ENCODE data around the gene THUMPD3.

The THUMPD3 gene

DNA sequence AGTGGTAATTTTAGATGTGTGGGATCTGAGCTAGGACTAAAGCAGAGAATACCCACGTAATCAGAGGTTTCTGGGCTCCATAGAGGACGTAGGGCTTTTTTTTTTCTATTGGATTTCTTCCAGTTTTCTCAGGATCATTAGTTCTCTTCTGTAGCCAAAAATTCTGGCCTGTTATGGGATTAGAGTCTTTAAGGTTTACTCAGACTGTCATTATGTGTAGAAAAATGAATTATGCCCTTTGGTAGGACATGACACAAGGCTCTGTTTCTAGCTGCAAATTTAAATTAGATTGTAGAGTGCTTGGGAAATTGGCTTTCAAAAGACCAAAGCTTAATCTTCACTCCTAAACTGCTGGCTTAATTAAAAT, 36.5 kb downstream of the THUMPD3 start:
- Histone ChIP-seq H3K36me3 (peaks cover 0 to 2% (median 0%) of the 10 kb centered on the region in 3 donors), H3K27ac (peak overlapping the region; percentile 99 to 100), H3K9me3 (no peaks in the 10 kb centered on the region), H3K4me3 (peak overlapping the region; percentile 95 to 97), H3K4me1 (peaks cover 0 to 70% (median 60%) of the 10 kb centered on the region in 4 donors), H3K27me3 (no peaks in the 10 kb centered on the region)
- intact Hi-C loops (cut with DNase I; ENCODE audit: low total_unique reads): no loop called here
- TF ChIP-seq CTCF (IDR thresholded peaks at IDR 0.05): no peak
- DNase-seq: no peak

- Histone ChIP-seq H3K27me3 (no peaks in the 10 kb centered on the region), H3K9me3 (no peaks in the 10 kb centered on the region), H3K36me3 (no peaks in the 10 kb centered on the region), H3K4me3 (peak overlapping the region; percentile 95 to 97), H3K4me1 (peaks cover 0 to 70% (median 60%) of the 10 kb centered on the region in 4 donors), H3K27ac (peak overlapping the region; percentile 99 to 100)
- intact Hi-C loops (cut with DNase I; ENCODE audit: low total_unique reads): no loop called here
- DNase-seq: peak; percentile 82 to 91
- TF ChIP-seq CTCF (IDR thresholded peaks at IDR 0.05): no peak
These were observed 36.9 kb downstream of the THUMPD3 start for GRCh38 chr3:9399746-9400145.

GRCh38 chr3:9400616-9401015, 37.8 kb downstream of the THUMPD3 start:
- H3K4me3 ChIP-seq: no peak overlapping the region
- no peak for TF ChIP-seq CTCF (IDR thresholded peaks at IDR 0.05)
- H3K4me1 ChIP-seq: peaks cover 0 to 69% (median 60%) of the 10 kb centered on the region in 4 donors
- intact Hi-C loops (cut with DNase I; ENCODE audit: low total_unique reads): no loop called here
- H3K36me3 ChIP-seq: no peaks in the 10 kb centered on the region
- no peak for DNase-seq
- no peaks in the 10 kb centered on the region for H3K27me3 ChIP-seq
- peak overlapping the region; percentile 1 to 100 for H3K27ac ChIP-seq
- no peaks in the 10 kb centered on the region for H3K9me3 ChIP-seq

GRCh38 chr3:9401986-9402385, 39.1 kb downstream of the THUMPD3 start:
- no peak for DNase-seq
- no peak overlapping the region for H3K4me3 ChIP-seq
- H3K36me3 ChIP-seq: no peaks in the 10 kb centered on the region
- H3K27me3 ChIP-seq: no peaks in the 10 kb centered on the region
- peak overlapping the region; percentile 1 to 100 for H3K27ac ChIP-seq
- H3K4me1 ChIP-seq: peaks cover 0 to 82% (median 64%) of the 10 kb centered on the region in 4 donors
- H3K9me3 ChIP-seq: no peaks in the 10 kb centered on the region
- no peak for TF ChIP-seq CTCF (IDR thresholded peaks at IDR 0.05)
- intact Hi-C loops (cut with DNase I; ENCODE audit: low total_unique reads): no loop called here

- Histone ChIP-seq H3K9me3 (no peaks in the 10 kb centered on the region), H3K36me3 (no peaks in the 10 kb centered on the region), H3K4me1 (peaks cover 0 to 88% (median 67%) of the 10 kb centered on the region in 4 donors), H3K27ac (peak overlapping the region in 1 of 2 donors; percentile 100), H3K4me3 (no peak overlapping the region), H3K27me3 (no peaks in the 10 kb centered on the region)
- TF ChIP-seq CTCF (IDR thresholded peaks at IDR 0.05): no peak
- intact Hi-C loops (cut with DNase I; ENCODE audit: low total_unique reads): no loop called here
- DNase-seq: no peak
These were observed 39.8 kb downstream of the THUMPD3 start for GRCh38 chr3:9402410-9403228.
